Measurements from ENCODE around the gene CNTF. TPM values are rescaled to one million over a fixed set of nuclear protein-coding genes. Genes with fewer than 3 reads are reported as not detected.

CNTF gene
- total and polyA plus RNA-seq, 2 experiments from 2014 or later: 3.1 TPM; not detected in 1

DNA sequence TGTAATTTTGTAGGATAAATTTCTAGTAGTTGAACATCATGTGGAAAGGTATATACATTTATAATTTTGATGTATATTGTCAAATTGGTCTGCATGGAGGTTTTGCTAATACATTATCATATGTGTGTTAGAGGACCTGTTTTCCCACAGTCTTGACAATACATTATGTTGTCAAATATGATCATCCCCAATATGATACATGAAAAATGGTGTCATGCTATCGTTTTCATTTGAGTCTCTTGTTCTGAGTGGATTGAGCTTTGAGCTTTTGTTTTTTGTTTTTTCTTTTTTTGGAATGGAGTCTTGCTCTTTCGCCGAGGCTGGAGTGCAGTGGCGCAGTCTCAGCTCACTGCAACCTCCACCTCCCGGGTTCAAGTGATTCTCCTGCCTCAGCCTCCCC is 14.1 kb upstream of the CNTF start:
- no peak for DNase-seq (ENCODE audit: low spot score)
- WGBS (ENCODE audit: low lambda C conversion rate, missing lambda C conversion rate): 88% methylated on average over 5 of the region's 5 CpGs
- peaks cover 21% of the 10 kb centered on the region for H4K20me1 ChIP-seq (ENCODE audit: insufficient read depth, poor library complexity, severe bottlenecking)
- H3K27me3 ChIP-seq: no peaks in the 10 kb centered on the region
- H3K4me1 ChIP-seq (ENCODE audit: insufficient read depth): no peaks in the 10 kb centered on the region
- no peak overlapping the region for H3K4me3 ChIP-seq
- no peak overlapping the region for H3K27ac ChIP-seq
- H3K36me3 ChIP-seq (replicated peaks; ENCODE audit: insufficient read depth, low read depth): no peaks in the 10 kb centered on the region
- TF ChIP-seq EZH2 (IDR thresholded peaks at IDR 0.05; ENCODE audit: borderline replicate concordance) (no peak), EZH2phosphoT487 (IDR thresholded peaks at IDR 0.05; ENCODE audit: low read depth, severe bottlenecking, unreplicated experiment) (no peak)
- TF ChIP-seq, protein P1, sequence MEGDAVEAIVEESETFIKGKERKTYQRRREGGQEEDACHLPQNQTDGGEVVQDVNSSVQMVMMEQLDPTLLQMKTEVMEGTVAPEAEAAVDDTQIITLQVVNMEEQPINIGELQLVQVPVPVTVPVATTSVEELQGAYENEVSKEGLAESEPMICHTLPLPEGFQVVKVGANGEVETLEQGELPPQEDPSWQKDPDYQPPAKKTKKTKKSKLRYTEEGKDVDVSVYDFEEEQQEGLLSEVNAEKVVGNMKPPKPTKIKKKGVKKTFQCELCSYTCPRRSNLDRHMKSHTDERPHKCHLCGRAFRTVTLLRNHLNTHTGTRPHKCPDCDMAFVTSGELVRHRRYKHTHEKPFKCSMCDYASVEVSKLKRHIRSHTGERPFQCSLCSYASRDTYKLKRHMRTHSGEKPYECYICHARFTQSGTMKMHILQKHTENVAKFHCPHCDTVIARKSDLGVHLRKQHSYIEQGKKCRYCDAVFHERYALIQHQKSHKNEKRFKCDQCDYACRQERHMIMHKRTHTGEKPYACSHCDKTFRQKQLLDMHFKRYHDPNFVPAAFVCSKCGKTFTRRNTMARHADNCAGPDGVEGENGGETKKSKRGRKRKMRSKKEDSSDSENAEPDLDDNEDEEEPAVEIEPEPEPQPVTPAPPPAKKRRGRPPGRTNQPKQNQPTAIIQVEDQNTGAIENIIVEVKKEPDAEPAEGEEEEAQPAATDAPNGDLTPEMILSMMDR (IDR thresholded peaks at IDR 0.05; ENCODE audit: poor library complexity): no peak
- no peak overlapping the region for H2AFZ ChIP-seq
- H3K9me2 ChIP-seq (replicated peaks; ENCODE audit: insufficient read depth): no peaks in the 10 kb centered on the region
- H3K79me2 ChIP-seq: peaks cover 81% of the 10 kb centered on the region
- H3K4me2 ChIP-seq: no peak overlapping the region
- no peaks in the 10 kb centered on the region for H3K9me3 ChIP-seq (ENCODE audit: low read depth)

- no peaks in the 10 kb centered on the region for H3K9me3 ChIP-seq (ENCODE audit: low read depth)
- H3K4me3 ChIP-seq: no peak overlapping the region
- no peaks in the 10 kb centered on the region for H3K36me3 ChIP-seq (replicated peaks; ENCODE audit: insufficient read depth, low read depth)
- 98% methylated on average over 8 of the region's 8 CpGs for WGBS (ENCODE audit: low lambda C conversion rate, missing lambda C conversion rate)
- H3K4me2 ChIP-seq: no peak overlapping the region
- peaks cover 67% of the 10 kb centered on the region for H3K79me2 ChIP-seq
- H4K20me1 ChIP-seq (ENCODE audit: insufficient read depth, poor library complexity, severe bottlenecking): peaks cover 11% of the 10 kb centered on the region
- no peak for DNase-seq (ENCODE audit: low spot score)
- no peaks in the 10 kb centered on the region for H3K4me1 ChIP-seq (ENCODE audit: insufficient read depth)
- TF ChIP-seq EZH2phosphoT487 (IDR thresholded peaks at IDR 0.05; ENCODE audit: low read depth, severe bottlenecking, unreplicated experiment): no peak
- TF ChIP-seq, protein P1 (IDR thresholded peaks at IDR 0.05; ENCODE audit: poor library complexity): no peak
- H3K27ac ChIP-seq: no peak overlapping the region
- no peak overlapping the region for H2AFZ ChIP-seq
- H3K9me2 ChIP-seq (replicated peaks; ENCODE audit: insufficient read depth): no peaks in the 10 kb centered on the region
- H3K27me3 ChIP-seq: no peaks in the 10 kb centered on the region
Observed at GRCh38 chr11:58609723-58610122, 12.7 kb upstream of the CNTF start.

- no peaks in the 10 kb centered on the region for H3K36me3 ChIP-seq (replicated peaks; ENCODE audit: insufficient read depth, low read depth)
- H3K27me3 ChIP-seq: no peaks in the 10 kb centered on the region
- DNase-seq (ENCODE audit: low spot score): no peak
- H3K4me1 ChIP-seq (ENCODE audit: insufficient read depth): no peaks in the 10 kb centered on the region
- H3K9me2 ChIP-seq (replicated peaks; ENCODE audit: insufficient read depth): no peaks in the 10 kb centered on the region
- H3K79me2 ChIP-seq: peaks cover 35% of the 10 kb centered on the region
- H3K9me3 ChIP-seq (ENCODE audit: low read depth): no peaks in the 10 kb centered on the region
- H4K20me1 ChIP-seq (ENCODE audit: insufficient read depth, poor library complexity, severe bottlenecking): peaks cover 4% of the 10 kb centered on the region
- no peak overlapping the region for H3K27ac ChIP-seq
- no peak overlapping the region for H3K4me3 ChIP-seq
- TF ChIP-seq EZH2 (IDR thresholded peaks at IDR 0.05; ENCODE audit: borderline replicate concordance) (no peak), EZH2phosphoT487 (IDR thresholded peaks at IDR 0.05; ENCODE audit: low read depth, severe bottlenecking, unreplicated experiment) (no peak)
- TF ChIP-seq, protein P1 (IDR thresholded peaks at IDR 0.05; ENCODE audit: poor library complexity): no peak
- H2AFZ ChIP-seq: no peak overlapping the region
- H3K4me2 ChIP-seq: no peak overlapping the region
- WGBS (ENCODE audit: low lambda C conversion rate, missing lambda C conversion rate): 95% methylated on average over 2 of the region's 2 CpGs
Observed at GRCh38 chr11:58613228-58613627, 9.2 kb upstream of the CNTF start.

GRCh38 chr11:58615559-58615958 is 6.9 kb upstream of the CNTF start:
- Histone ChIP-seq H2AFZ (no peak overlapping the region), H3K27me3 (no peaks in the 10 kb centered on the region), H3K4me3 (no peak overlapping the region), H3K79me2 (peaks cover 14% of the 10 kb centered on the region), H3K36me3 (replicated peaks; ENCODE audit: insufficient read depth, low read depth) (no peaks in the 10 kb centered on the region), H3K9me3 (ENCODE audit: low read depth) (no peaks in the 10 kb centered on the region), H3K27ac (no peak overlapping the region), H3K9me2 (replicated peaks; ENCODE audit: insufficient read depth) (no peaks in the 10 kb centered on the region), H3K4me2 (no peak overlapping the region), H3K4me1 (ENCODE audit: insufficient read depth) (no peaks in the 10 kb centered on the region), H4K20me1 (ENCODE audit: insufficient read depth, poor library complexity, severe bottlenecking) (peaks cover 3% of the 10 kb centered on the region)
- no peak for TF ChIP-seq EZH2 (IDR thresholded peaks at IDR 0.05; ENCODE audit: borderline replicate concordance)
- TF ChIP-seq, protein P1 (IDR thresholded peaks at IDR 0.05; ENCODE audit: poor library complexity): no peak
- no peak for TF ChIP-seq EZH2phosphoT487 (IDR thresholded peaks at IDR 0.05; ENCODE audit: low read depth, severe bottlenecking, unreplicated experiment)
- DNase-seq (ENCODE audit: low spot score): no peak
- WGBS (ENCODE audit: low lambda C conversion rate, missing lambda C conversion rate): 95% methylated on average over 1 of the region's 1 CpG
